Gastrocnemius medialis (tissue), 4 donors: ENCODE measurements around the gene IL9.

Source experiments
- POLR2A ChIP-seq, 2 donors: fragments of 450-650 bp; IDR thresholded peaks; one replicate each; pipeline ENCODE4 v1.6.1; 2017; ENCODE audit warnings: antibody characterized with exemption in 2 of 2, mild to moderate bottlenecking in 2 of 2, moderate library complexity in 2 of 2
- TF ChIP-seq, protein P1 (sequence below), 5 experiments: fragments of 450-650 bp in 3 of 5; fragments of 200-600 bp in 2 of 5; sonication (generic) in 2 of 5; IDR thresholded peaks in 4 of 5; conservative IDR thresholded peaks in 1 of 5; 1 replicate in 4 of 5; 2 replicates in 1 of 5; pipeline ENCODE4 v1.5.1; 2016 to 2019; ENCODE audit warnings: antibody characterized with exemption in 5 of 5, mild to moderate bottlenecking in 3 of 5, moderate library complexity in 3 of 5

GRCh38 chr5:135859641-135860040, 36.0 kb downstream of the IL9 start:
- TF ChIP-seq, protein P1, sequence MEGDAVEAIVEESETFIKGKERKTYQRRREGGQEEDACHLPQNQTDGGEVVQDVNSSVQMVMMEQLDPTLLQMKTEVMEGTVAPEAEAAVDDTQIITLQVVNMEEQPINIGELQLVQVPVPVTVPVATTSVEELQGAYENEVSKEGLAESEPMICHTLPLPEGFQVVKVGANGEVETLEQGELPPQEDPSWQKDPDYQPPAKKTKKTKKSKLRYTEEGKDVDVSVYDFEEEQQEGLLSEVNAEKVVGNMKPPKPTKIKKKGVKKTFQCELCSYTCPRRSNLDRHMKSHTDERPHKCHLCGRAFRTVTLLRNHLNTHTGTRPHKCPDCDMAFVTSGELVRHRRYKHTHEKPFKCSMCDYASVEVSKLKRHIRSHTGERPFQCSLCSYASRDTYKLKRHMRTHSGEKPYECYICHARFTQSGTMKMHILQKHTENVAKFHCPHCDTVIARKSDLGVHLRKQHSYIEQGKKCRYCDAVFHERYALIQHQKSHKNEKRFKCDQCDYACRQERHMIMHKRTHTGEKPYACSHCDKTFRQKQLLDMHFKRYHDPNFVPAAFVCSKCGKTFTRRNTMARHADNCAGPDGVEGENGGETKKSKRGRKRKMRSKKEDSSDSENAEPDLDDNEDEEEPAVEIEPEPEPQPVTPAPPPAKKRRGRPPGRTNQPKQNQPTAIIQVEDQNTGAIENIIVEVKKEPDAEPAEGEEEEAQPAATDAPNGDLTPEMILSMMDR (IDR thresholded peaks at IDR 0.05 in 4 of 5, conservative IDR thresholded peaks at IDR 0.05 in 1 of 5), result no peak
- TF ChIP-seq POLR2A (IDR thresholded peaks at IDR 0.05), result no peak
